H1 (cell line): Measurements from ENCODE around the gene ZNF227. TPM values are rescaled to one million over a fixed set of nuclear protein-coding genes. Genes with fewer than 3 reads are reported as not detected.

Experiments
- EZH2 ChIP-seq: fragments of 200-600 bp; sonication (generic); IDR thresholded peaks from 2 replicates; pipeline ENCODE4 v1.7.1; 2012; ENCODE audit warnings: low read depth, mild to moderate bottlenecking, moderate library complexity, low read length, inconsistent platforms; ENCODE audit not compliant: severe bottlenecking
- KDM5A ChIP-seq: fragments of 200-600 bp; IDR thresholded peaks from 2 replicates; pipeline ENCODE4 v1.7.1; 2012; ENCODE audit warnings: mild to moderate bottlenecking, low read length, inconsistent platforms, mixed read lengths
- NANOG ChIP-seq: IDR thresholded peaks from 2 replicates; pipeline ENCODE4 v1.6.1; 2011; ENCODE audit warnings: low read length, low read depth, mild to moderate bottlenecking, inconsistent platforms; ENCODE audit not compliant: insufficient read depth, poor library complexity, severe bottlenecking
- NRF1 ChIP-seq: IDR thresholded peaks from 2 replicates; pipeline ENCODE4 v1.6.1; 2011; ENCODE audit warnings: mild to moderate bottlenecking, low read depth, low read length, improper control_type of control experiment
- POLR2A ChIP-seq, 2 experiments: IDR thresholded peaks; 1 replicate in 1 of 2; 2 replicates in 1 of 2; pipeline ENCODE4 v1.6.1; 2011; ENCODE audit warnings: low read depth in 2 of 2, low read length in 2 of 2, mild to moderate bottlenecking in 2 of 2; ENCODE audit errors: control extremely low read depth in 1 of 2
- SAP30 ChIP-seq: fragments of 300-600 bp; sonication (generic); IDR thresholded peaks from 2 replicates; pipeline ENCODE4 v1.7.1; 2012; ENCODE audit warnings: low read length, moderate library complexity, mild to moderate bottlenecking, inconsistent platforms; ENCODE audit not compliant: insufficient read depth, insufficient replicate concordance
- TBP ChIP-seq: IDR thresholded peaks from 2 replicates; pipeline ENCODE4 v1.6.1; 2011; ENCODE audit warnings: low read depth, low read length, improper control_type of control experiment
- polyA plus RNA-seq, 7 experiments: library from polyadenylated mRNA; depleted of rRNA in 3 of 7; stranded (reverse) in 5 of 7; unstranded in 2 of 7; fragments of >200 nt in 5 of 7; fragments of 200-250 nt in 2 of 7; gene quantifications; 1 replicate in 5 of 7; 2 replicates in 1 of 7; 4 replicates in 1 of 7; pipeline versions ENCODE4 v1.2.1 to v1.2.3, GENCODE V29; 2011 to 2013; ENCODE audit warnings: missing spikeins in 2 of 7, mixed read lengths in 2 of 7
- total RNA-seq: library from RNA; stranded (reverse); fragmentation: NEBNext Ultra II Directional; extraction: Animal tissue kit (Norgen Biotek cat#: 25700); gene quantifications from 2 replicates; pipeline ENCODE4 v1.2.1, GENCODE V29; 2021
- TF ChIP-seq, protein P1 (sequence below): IDR thresholded peaks from 2 replicates; pipeline ENCODE4 v1.6.1; 2012; ENCODE audit warnings: inconsistent platforms
- TF ChIP-seq, protein P2 (sequence below): IDR thresholded peaks from 2 replicates; pipeline ENCODE4 v1.6.1; 2012; ENCODE audit warnings: low read length, inconsistent platforms

ZNF227 gene
- total and polyA plus RNA-seq, 2 of the 8 experiments (the other 6 are each of a cell fraction or from before 2014, with no cell fraction given), result 4.9 to 23.9 TPM

DNA sequence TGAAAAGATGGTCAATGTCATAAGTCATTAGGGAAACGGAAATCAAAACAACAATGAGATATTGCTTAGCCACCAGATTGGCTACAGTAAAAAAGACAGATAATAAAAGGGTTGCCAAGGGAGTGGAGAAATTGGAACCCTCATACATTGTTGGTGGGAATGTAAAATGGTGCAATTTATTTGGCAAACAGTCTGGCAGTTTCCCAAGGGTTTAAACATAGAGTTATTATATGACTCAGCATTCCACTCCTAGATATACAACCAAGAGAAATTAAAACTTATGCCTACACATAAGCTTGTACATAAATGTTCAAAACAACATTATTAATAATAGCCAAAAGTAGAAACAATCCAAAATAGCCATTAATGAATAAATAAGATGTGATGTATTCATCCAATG is 9.9 kb upstream of the ZNF227 start (continued):
- TF ChIP-seq EZH2, result no peak
- no peak for TF ChIP-seq NRF1
- TF ChIP-seq, protein P1, sequence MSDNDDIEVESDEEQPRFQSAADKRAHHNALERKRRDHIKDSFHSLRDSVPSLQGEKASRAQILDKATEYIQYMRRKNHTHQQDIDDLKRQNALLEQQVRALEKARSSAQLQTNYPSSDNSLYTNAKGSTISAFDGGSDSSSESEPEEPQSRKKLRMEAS, result no peak
- no peak for TF ChIP-seq POLR2A (IDR thresholded peaks at IDR 0.05; ENCODE audit: control extremely low read depth in 1 of 2, low read depth in 2 of 2, low read length in 2 of 2)
- TF ChIP-seq SAP30, result no peak
- TF ChIP-seq, protein P2, sequence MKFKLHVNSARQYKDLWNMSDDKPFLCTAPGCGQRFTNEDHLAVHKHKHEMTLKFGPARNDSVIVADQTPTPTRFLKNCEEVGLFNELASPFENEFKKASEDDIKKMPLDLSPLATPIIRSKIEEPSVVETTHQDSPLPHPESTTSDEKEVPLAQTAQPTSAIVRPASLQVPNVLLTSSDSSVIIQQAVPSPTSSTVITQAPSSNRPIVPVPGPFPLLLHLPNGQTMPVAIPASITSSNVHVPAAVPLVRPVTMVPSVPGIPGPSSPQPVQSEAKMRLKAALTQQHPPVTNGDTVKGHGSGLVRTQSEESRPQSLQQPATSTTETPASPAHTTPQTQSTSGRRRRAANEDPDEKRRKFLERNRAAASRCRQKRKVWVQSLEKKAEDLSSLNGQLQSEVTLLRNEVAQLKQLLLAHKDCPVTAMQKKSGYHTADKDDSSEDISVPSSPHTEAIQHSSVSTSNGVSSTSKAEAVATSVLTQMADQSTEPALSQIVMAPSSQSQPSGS, result no peak
- no peak for TF ChIP-seq KDM5A
- no peak for TF ChIP-seq NANOG
- no peak for TF ChIP-seq TBP
